IPS-18a (cell line): ENCODE measurements around the gene SLC25A31.

Experiments used
- H3K27ac ChIP-seq: one replicate; pipeline ENCODE4 v1.5.1; 2013; ENCODE audit warnings: low read length
- H3K27me3 ChIP-seq: one replicate; pipeline ENCODE4 v1.6.1; 2013; ENCODE audit warnings: mild to moderate bottlenecking, low read length; ENCODE audit not compliant: control insufficient read depth, insufficient read depth
- H3K36me3 ChIP-seq: one replicate; pipeline ENCODE4 v1.6.1; 2013; ENCODE audit warnings: low read depth, low read length; ENCODE audit not compliant: control insufficient read depth
- H3K4me1 ChIP-seq: one replicate; pipeline ENCODE4 v1.6.1; 2013; ENCODE audit warnings: low read depth, low read length; ENCODE audit not compliant: control insufficient read depth
- H3K4me3 ChIP-seq: one replicate; pipeline ENCODE4 v1.5.1; 2013; ENCODE audit warnings: low read length
- H3K9ac ChIP-seq: one replicate; pipeline ENCODE4 v1.6.1; 2013; ENCODE audit warnings: mild to moderate bottlenecking, low read length, moderate library complexity
- H3K9me3 ChIP-seq: one replicate; pipeline ENCODE4 v1.6.1; 2013; ENCODE audit warnings: low read depth, low read length; ENCODE audit not compliant: control insufficient read depth

SLC25A31 gene

DNA sequence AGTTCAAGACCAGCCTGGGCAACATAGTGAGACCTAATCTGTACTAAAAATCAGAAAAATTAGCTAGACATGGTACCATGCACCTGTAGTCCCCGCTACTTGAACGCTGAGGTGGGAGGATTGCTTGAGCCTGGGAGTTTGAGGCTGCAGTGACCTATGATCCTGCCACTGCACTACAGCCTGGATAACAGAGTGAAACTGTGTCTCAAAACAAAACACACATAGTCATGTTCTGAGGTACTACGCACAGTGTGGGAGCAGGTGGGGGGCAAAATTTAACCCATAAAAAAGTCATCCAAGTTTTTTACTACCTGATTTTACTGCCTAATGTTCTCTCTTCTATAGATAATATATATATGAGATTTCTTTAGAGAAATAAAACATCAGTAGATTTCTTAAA is 80.4 kb downstream of the SLC25A31 start:
- H3K4me1 ChIP-seq = no peaks in the 10 kb centered on the region
- no peaks in the 10 kb centered on the region for H3K36me3 ChIP-seq
- H3K4me3 ChIP-seq = no peak overlapping the region
- no peak overlapping the region for H3K27ac ChIP-seq
- H3K27me3 ChIP-seq = no peaks in the 10 kb centered on the region
- no peaks in the 10 kb centered on the region for H3K9me3 ChIP-seq
- H3K9ac ChIP-seq = no peak overlapping the region

DNA sequence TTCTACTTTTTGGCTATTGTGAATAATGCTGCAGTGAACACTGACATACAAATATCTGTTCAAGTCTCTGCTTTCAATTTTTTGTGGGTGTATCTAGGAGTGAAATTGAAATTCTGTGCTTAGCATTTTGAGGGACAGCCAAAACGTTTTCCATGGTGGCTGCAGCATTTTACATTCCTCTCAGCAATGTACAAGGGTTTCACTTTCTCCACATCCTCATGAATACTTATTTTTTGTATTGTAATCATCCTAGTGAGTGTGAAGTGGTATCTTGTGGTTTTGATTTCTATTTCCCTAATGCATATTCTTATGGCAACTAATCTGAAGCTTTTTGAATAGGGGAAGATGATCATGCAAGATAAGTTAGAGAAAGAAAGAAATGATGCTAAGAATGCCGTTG is 92.2 kb downstream of the SLC25A31 start:
- H3K27ac ChIP-seq = no peak overlapping the region
- H3K4me1 ChIP-seq = no peaks in the 10 kb centered on the region
- no peak overlapping the region for H3K4me3 ChIP-seq
- H3K9ac ChIP-seq = no peak overlapping the region
- H3K36me3 ChIP-seq = no peaks in the 10 kb centered on the region
- H3K9me3 ChIP-seq = no peaks in the 10 kb centered on the region
- no peaks in the 10 kb centered on the region for H3K27me3 ChIP-seq
